IPS-NIHi11 (cell line): ENCODE measurements around the gene FAH.
A peak's percentile ranks its signal among the peaks of the same experiment; 100 is the strongest.

Source experiments
- DNase-seq: peaks from one replicate; pipeline ENCODE4 v3.0.0; 2012; ENCODE audit warnings: mixed read lengths, low spot score

The FAH gene

GRCh38 chr15:80199869-80200268 is 47.1 kb downstream of the FAH start:
- no peak for DNase-seq

GRCh38 chr15:80201256-80202015 is 48.6 kb downstream of the FAH start:
- no peak for DNase-seq

DNA sequence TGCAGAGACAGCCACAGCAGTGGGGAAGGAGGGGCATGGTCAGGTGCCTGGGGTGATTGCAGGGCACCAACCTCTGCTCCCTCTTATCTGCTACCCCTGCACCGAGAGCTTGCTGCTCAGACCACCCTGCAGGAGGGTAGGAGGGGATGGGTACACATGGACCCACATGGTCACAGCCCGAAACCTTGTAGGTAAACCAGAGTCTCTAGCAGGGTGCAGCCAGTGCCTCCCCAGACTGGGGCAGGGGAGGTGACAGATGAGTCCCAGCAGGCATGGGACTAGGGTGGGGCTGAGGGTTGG is 49.2 kb downstream of the FAH start:
- no peak for DNase-seq

DNA sequence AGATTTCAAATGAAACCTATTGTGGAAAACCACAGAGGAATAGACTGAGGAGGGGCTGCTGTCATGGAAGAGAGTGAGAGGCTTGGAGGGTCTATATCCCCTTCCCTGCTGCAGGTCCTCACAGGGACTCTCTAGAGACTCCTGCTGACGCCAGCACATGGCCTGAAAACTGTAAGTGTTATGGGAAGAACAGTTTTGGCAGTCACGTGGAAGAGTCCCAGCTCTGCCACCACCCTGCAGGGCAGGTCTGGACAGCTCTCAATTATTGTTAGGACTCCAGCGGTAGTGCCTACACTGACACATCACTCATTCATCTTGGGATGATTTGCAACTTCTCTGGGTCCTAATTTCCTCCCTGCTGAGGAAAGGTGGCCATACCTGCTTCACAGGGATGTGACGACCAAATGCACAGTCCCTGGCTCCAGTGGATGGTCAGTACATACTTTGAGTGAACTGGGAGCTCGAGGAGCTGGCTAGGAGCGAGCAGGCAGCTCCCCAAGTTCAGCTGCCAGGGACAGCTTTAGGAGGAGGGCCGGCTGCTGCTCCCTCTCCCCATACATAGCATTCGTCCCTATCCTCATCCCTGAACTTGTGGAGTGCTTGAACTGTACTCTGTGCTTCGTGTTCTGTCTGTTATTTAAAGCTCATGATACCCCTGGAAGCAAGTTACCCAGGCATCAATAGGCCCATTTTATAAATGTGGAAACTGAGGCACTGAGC is 50.0 kb downstream of the FAH start:
- DNase-seq: no peak

DNA sequence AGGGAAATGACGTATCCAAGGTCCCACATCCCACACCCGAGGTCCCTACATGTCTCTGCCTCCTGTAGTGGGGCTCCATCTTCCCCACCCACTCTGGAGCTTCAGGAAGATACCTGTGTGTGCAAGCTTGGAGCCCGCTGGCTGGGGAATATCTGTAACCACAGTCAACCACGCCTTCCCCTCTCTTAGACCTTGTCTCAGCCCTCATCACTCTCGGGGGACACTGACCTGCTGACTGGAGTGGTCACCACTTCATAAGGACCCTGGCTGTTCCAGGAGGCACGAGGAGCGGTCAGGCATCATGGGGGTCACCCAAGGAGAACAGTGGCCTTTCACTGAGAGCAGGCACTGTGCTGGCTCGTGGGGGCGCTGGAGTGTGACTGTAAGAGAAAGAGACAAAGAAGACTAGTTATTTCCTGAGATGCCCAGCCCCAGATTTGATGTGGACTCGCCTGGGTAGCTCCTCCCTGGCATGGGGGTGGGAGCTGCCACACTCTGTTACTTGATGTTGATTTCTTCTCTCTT is 50.6 kb downstream of the FAH start:
- no peak for DNase-seq

GRCh38 chr15:80204231-80204630 is 51.4 kb downstream of the FAH start:
- DNase-seq: no peak

- DNase-seq: no peak
Observed at GRCh38 chr15:80207887-80208286, 55.1 kb downstream of the FAH start.

DNA sequence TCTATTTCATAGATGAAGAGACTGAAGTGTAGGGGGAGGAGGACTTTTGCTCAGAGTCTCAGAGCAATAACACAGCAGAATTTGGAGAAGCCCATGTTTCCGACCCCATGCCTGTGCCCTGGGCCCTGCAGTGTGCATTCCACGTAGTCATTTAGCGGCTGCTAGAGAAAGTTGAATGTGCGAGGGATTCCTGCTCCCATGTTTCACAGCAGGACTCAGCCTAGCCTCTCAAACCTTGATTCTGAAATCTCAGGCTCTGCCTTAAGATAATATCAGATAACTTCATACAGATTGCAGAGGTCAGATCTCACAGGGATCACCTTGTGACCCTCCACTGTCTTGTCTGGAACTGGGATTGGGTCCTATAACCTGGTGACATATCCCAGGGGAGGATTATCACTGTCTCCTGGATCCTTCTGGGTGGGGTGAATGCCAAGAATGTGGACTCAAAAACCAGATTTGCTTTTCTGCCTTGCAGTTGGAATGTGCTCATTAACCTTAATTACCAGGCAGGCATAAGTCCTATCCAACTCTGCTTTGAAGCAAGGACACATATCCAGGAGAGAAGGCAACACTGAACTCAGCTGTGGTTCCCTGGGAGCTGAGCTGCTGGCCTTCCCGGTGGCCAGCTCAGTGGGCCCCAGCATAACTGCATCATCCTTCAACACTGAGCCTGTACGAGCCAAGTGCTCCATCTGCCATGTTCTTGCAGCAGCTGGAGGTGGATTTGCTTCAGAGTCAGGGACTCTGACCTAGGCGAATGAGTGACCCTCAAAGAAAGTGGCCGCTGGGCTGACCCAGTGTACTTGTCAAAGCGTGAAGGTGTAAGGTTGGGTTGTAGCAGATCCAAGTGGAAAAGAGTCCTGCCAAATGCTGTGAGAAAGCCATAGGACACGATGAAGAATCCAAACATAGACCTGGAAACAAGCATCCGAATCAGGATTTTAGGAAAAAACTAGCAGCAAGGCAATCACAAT is 56.2 kb downstream of the FAH start:
- no peak for DNase-seq

DNA sequence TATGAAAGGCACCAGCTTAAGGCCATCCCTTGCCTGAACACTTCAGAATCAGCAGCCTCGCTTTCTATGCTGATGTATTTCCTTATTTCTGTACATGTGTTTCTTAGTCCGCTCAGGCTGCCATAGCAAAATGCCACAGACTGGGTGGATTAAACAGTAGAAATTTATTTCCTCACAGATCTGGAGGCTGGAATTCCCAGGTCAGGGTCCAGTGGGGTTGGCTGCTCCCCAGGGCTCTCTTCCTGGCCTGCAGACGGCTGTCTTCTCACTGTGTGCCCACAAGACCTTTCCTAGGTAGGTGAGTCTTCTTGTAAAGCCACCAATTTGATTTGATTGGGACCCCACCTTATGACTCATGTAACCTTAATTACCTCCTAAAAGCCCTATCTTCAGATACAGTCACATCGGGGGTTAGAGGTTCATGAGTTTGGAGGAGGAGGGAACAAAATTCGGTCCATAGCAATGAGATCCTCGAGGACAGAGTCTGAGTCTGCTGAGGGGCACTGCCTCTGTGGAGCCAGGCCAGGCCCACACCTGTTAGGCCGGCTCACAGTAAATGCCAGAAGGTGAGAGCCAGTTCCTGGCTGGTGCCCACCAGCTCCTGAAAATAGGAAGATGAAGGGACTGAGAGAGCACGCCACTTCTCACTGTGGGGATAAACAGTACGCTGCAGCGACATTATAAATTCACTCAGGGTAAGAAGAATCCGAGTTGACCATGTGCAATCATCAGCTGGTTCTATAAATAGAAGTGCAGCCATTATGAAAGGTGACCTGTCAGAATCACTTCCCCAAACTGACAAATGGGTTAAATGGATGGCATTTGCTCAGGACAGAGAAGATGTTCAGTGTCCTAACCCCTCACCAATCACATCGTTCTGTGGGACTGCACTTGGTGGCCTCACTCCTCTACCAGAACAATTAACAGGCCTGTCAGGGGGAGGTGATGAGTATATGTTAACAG is 58.1 kb downstream of the FAH start:
- no peak for DNase-seq

GRCh38 chr15:80211976-80212375 is 59.2 kb downstream of the FAH start:
- no peak for DNase-seq

DNA sequence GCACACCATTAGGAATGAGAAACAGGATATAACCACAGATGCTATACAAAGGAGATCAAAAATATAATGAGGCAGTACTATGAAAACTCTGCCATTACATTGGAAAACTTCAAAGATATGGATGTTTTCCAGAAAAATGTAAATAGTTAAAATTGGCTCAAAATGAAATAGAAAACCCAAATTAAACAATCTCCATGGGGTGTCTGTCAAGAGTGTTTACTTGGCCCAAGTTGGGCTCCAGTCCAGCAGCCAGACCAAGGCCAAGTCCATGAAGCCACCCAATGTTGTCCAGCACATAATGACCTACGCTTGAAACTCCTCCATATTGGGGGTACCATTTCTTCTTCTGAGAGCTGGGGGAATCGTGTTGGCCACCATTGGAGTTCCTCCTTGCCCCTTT is 62.1 kb downstream of the FAH start:
- no peak for DNase-seq

DNA sequence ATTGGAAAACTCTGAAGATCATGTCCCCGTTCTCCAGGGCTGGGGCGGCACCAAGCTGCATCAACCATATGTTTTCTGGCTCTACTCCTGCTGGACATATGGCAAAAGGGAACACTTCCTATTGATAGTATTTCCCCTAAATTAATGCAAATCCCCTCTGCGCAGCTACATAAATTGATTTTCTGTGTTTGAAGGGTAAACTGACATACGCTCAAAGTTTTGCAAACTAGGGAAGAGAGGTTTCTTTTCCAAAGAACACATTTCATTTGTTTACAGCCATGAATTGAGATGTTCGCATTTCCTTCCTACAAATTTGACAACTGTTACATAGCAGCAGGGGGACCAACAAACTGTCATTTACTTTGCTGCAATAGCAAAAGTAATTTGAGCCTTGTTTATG is 63.3 kb downstream of the FAH start:
- no peak for DNase-seq

DNA sequence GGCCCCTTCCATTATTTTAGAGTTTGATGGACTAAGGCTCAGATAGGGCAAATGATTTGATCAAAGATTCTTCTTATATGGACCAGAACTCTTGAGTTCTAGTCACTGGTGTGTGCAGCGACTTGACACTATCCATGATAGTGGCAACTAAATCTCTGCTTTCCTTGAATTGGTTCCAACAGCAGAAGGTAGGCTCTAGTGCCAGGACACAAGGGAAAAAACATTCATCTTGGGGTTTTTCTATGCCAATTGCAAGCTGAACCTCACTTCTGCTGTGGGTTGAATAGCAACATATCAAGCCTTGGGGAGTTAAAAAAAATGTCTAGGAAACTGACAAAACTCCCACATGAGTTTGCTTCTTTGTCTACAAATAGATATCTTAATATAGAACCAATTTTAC is 64.1 kb downstream of the FAH start:
- DNase-seq: no peak

DNA sequence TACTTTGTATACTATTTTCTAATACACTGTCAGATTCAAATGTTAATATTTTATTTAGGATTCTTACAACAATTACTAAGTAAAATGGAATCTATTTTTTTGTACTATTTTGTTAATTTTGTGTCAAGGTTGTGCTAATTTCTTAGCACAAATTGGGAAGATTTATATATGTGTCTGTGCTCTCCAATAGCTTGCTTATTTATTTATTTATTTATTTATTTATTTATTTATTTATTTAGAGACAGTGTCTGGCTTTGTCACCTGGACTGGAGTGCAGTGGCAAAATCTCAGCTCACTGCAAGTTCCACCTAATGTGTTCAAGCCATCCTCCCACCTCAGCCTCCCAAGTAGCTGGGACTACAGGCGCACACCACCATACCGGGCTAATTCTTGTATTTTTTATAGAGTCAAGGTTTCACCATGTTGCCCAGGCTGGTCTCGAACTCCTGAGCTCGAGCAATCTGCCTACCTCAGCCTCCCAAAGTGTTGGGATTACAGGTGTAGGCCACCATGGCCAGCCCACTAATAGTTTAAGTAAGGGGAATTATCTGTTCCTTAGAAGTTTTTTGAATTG is 64.6 kb downstream of the FAH start:
- DNase-seq: no peak

DNA sequence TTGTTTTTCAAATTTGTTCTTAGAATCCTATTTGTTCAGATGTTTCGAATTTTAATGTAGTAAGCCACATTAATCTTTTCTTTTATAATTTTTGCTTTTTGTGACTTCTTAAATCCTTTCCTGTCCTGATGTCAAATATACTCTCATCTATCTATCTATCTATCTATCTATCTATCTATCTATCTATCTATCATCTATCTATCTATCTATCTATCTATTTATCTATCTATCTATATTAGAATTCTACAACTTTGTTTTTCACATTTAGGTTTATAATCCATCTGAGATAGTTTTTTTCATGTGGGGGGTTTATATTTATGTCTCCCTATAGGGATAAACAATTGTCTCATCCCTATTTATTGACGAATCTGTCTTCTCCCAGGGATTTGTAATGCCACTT is 67.2 kb downstream of the FAH start:
- DNase-seq: no peak

GRCh38 chr15:80228959-80229610 is 76.3 kb downstream of the FAH start:
- DNase-seq: no peak

DNA sequence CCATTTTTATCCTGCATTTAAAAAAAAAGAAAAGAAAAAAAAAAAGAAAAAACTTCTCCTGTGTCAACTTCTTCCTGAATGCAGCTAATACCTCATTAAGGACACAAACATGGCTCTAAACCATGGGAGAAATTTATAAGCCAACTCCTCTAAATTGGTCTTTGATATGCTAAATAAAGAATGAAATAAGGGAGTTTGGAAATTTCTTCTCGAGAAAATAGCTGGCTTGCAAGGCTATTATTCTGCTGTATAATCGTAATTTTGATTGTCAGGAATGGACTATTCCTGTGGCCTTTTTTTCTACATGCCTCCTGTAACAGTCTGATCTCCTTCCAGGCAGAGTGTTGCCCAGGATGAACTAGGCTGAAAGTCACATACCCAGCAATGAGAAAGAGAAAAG is 78.6 kb downstream of the FAH start:
- DNase-seq: no peak

GRCh38 chr15:80233581-80233980 is 80.8 kb downstream of the FAH start:
- no peak for DNase-seq

DNA sequence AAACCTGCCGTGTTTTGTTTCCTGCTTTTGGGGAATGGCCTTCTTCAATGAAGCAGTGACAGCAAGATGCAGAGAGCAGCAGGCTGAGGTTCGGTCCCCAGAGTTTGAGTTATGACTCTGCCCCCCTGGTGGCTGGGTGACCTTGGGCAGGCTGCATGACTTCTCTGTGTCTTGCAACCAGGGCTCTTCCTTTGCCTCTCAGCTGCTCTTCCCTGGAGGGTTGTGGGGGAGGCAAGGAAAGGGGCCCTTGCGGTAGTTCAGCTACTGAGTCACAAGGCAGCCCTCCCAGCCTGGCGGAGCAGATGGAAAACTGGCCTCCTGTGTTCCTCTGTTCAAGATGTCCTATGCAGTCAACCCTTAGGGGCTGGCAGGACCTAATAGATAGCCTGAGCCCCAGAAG is 82.1 kb downstream of the FAH start:
- DNase-seq: peak; percentile 66
